ENCODE results near the gene NOXRED1. TPM values are rescaled to one million over a fixed set of nuclear protein-coding genes. Genes with fewer than 3 reads are reported as not detected.

NOXRED1 gene
- total RNA-seq, 1 experiment from 2014 or later, result 0.10 TPM

GRCh38 chr14:77377502-77377844, 45.9 kb downstream of the NOXRED1 start:
- no peaks in the 10 kb centered on the region for H3K9me3 ChIP-seq (ENCODE audit: control insufficient read depth, insufficient read depth, low read depth, low read length)
- peaks cover 6% of the 10 kb centered on the region for H3K4me1 ChIP-seq (ENCODE audit: control insufficient read depth, insufficient read depth, low read length)
- no TSS peak for BruUV-seq (replicated peaks)
- peak; percentile 29 for ATAC-seq
- no peak for DNase-seq (ENCODE audit: low read depth, low spot score)
- ChIA-PET CTCF (interaction anchor here (0.5 kb wide), 1 partner anchor 28 kb away, joined by 3 read pairs; no protein-coding TSS in a partner anchor), POLR2A (interaction anchor here (0.7 kb wide), 1 partner anchor 655 kb away, joined by 5 read pairs; no protein-coding TSS in a partner anchor)
- TF ChIP-seq TCF7L2 (IDR thresholded peaks at IDR 0.05; ENCODE audit: low read depth, low read length) (0 out of 2 replicates have a peak, but pooled peaks have one; percentile 30), REST (IDR thresholded peaks at IDR 0.05; ENCODE audit: insufficient read depth in 1 of 2, low read depth in 2 of 2, low read length in 1 of 2) (no peak)
- intact Hi-C loops (cut with micrococcal nuclease; ENCODE audit: unreplicated experiment) (no loop called here), in situ Hi-C loops (cut with HindIII; ENCODE audit: low pct_unique_long_range_greater_than_20kb, low sequenced_read_pairs) (no loop called here)
- H3K27me3 ChIP-seq (ENCODE audit: control insufficient read depth, insufficient read depth, low read length), result no peaks in the 10 kb centered on the region
- H3K27ac ChIP-seq (ENCODE audit: low read length), result peak overlapping the region; percentile 81
- no peaks in the 10 kb centered on the region; the same call in 1 of the 2 replicates for H3K36me3 ChIP-seq (ENCODE audit: control insufficient read depth, insufficient read depth, low read length)
- peak overlapping the region; percentile 70 to 83 for H3K4me3 ChIP-seq (ENCODE audit: low read depth in 2 of 2, low read length in 2 of 2)

DNA sequence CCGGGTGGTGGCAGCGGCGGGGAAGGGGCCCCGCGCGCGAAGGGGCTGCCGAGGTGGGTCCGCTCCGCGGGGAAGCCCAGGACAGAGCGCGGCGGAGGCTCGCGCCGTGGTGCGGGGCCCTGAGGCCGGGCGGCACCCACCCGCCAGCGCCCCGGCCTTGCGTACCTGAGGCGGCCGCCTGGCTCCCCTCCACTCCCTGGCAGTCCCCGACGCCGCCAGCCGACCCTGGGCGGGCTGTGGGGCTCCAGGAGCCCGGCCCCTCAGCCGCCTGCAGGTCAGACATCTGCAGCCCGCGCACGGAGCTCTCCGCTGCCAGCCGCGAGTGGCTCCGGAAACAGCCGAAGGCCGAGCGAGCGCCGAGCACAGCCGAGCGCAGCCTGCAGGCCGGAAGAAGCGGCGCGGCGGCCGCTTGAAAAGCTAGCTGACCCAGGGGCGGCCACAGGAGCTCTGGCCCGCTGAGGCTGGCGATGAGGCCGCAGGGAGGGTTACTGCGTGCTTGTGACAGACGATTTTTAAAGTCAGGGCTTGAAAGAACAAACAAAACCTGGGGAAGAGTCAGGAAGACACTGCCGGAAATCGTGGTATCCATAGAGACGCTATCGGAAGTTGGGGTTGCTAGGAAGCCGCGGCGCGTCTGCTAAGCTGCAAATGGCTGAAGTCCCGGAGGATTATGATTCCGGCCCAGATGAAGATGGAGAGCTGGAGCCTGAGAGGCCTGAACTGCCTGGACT, 46.4 kb downstream of the NOXRED1 start, which contains the start of the genes SAMD15 and TMED8:
SAMD15 (plus strand) TSS at position 609 of the 731 bp plus-strand sequence; CDS start at position 649, 40 bp downstream.
TMED8 (minus strand) TSS at position 324 of the 731 bp plus-strand sequence; CDS start at position 283, 41 bp downstream.
- intact Hi-C loops (cut with micrococcal nuclease; ENCODE audit: unreplicated experiment), result no loop called here
- no TSS peak for BruUV-seq (replicated peaks)
- ChIA-PET CTCF (interaction anchor here (0.5 kb wide), 1 partner anchor 28 kb away, joined by 3 read pairs; no protein-coding TSS in a partner anchor), POLR2A (interaction anchor here (0.6 to 0.7 kb wide), 3 partner anchors 205 to 654 kb away, joined by 3 to 14 read pairs (median 5); no protein-coding TSS in a partner anchor)
- DNase-seq (ENCODE audit: low read depth, low spot score), result peak; percentile 69
- H3K27ac ChIP-seq (ENCODE audit: low read length), result peak within 1 kb of the TSS; percentile 81
- peak within 1 kb of the TSS; percentile 70 to 83 for H3K4me3 ChIP-seq (ENCODE audit: low read depth in 2 of 2, low read length in 2 of 2)
- TF ChIP-seq POLR2AphosphoS5 (IDR thresholded peaks at IDR 0.05; ENCODE audit: low read depth, low read length) (peak; percentile 33; the same call in 1 of the 2 replicates), SIN3A (IDR thresholded peaks at IDR 0.05; ENCODE audit: borderline replicate concordance, insufficient read depth, low read depth, low read length) (0 out of 2 replicates have a peak, but pooled peaks have one; percentile 83), TCF7L2 (IDR thresholded peaks at IDR 0.05; ENCODE audit: low read depth, low read length) (peak; percentile 78), REST (IDR thresholded peaks at IDR 0.05; ENCODE audit: insufficient read depth in 1 of 2, low read depth in 2 of 2, low read length in 1 of 2) (no peak)
- TF ChIP-seq, protein P1, sequence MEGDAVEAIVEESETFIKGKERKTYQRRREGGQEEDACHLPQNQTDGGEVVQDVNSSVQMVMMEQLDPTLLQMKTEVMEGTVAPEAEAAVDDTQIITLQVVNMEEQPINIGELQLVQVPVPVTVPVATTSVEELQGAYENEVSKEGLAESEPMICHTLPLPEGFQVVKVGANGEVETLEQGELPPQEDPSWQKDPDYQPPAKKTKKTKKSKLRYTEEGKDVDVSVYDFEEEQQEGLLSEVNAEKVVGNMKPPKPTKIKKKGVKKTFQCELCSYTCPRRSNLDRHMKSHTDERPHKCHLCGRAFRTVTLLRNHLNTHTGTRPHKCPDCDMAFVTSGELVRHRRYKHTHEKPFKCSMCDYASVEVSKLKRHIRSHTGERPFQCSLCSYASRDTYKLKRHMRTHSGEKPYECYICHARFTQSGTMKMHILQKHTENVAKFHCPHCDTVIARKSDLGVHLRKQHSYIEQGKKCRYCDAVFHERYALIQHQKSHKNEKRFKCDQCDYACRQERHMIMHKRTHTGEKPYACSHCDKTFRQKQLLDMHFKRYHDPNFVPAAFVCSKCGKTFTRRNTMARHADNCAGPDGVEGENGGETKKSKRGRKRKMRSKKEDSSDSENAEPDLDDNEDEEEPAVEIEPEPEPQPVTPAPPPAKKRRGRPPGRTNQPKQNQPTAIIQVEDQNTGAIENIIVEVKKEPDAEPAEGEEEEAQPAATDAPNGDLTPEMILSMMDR (IDR thresholded peaks at IDR 0.05), result peak; percentile 27; the same call in 1 of the 2 replicates
- H3K9me3 ChIP-seq (ENCODE audit: control insufficient read depth, insufficient read depth, low read depth, low read length), result no peaks in the 10 kb centered on the region
- peak; percentile 99 for ATAC-seq
- H3K27me3 ChIP-seq (ENCODE audit: control insufficient read depth, insufficient read depth, low read length), result no peaks in the 10 kb centered on the region
- no peaks in the 10 kb centered on the region; the same call in 1 of the 2 replicates for H3K36me3 ChIP-seq (ENCODE audit: control insufficient read depth, insufficient read depth, low read length)
- peaks cover 6% of the 10 kb centered on the region for H3K4me1 ChIP-seq (ENCODE audit: control insufficient read depth, insufficient read depth, low read length)
- in situ Hi-C loops (cut with HindIII; ENCODE audit: low pct_unique_long_range_greater_than_20kb, low sequenced_read_pairs), result no loop called here
